ENCODE results near the gene CLEC11A. TPM values are rescaled to one million over a fixed set of nuclear protein-coding genes. Genes with fewer than 3 reads are reported as not detected.

CLEC11A gene, protein sequence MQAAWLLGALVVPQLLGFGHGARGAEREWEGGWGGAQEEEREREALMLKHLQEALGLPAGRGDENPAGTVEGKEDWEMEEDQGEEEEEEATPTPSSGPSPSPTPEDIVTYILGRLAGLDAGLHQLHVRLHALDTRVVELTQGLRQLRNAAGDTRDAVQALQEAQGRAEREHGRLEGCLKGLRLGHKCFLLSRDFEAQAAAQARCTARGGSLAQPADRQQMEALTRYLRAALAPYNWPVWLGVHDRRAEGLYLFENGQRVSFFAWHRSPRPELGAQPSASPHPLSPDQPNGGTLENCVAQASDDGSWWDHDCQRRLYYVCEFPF
- total RNA-seq (10 to 100 TPM in 1 of 10 donors, 1 to 10 TPM in 9; 2.3 to 11.9 (median 3.8) TPM), polyA plus RNA-seq (10 to 100 TPM in 1 of 2 donors, 1 to 10 TPM in 1; 5.6 to 12.9 TPM)
- long read RNA-seq, donor 1, partial matches to known transcripts, result 2 of 5 reads
- long read RNA-seq, donor 1, other reads (novel, unspliced or antisense), result 0 of 5 reads
- long read RNA-seq, donor 2, partial matches to known transcripts, result 1 of 6 reads
- long read RNA-seq, donor 2, other reads (novel, unspliced or antisense), result 3 of 6 reads
- long read RNA-seq, donor 3, partial matches to known transcripts, result 1 of 6 reads
- long read RNA-seq, donor 3, other reads (novel, unspliced or antisense), result 1 of 6 reads

DNA sequence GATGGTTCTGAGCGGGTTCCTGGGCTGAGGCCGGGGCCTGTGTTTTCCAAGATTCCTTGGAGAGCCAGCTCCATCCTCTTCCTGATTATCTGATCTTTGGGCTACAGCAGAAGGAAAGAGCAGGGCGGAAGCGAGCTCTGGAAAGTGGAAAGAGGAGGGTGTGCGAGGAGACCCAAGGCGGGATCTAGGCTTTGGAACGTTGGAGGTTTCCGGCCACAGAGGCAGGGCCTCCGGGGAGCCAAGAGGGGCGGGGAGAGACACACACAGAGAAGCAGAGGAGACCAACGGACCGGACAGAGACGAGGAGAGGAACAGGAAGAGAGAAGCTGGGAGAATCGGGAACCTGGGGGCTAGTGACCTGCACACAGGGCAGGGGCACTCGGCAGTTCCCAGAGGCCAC is at the start of gene CLEC11A:
Gene CLEC11A, plus strand, starts transcription at position 296 of the 400 bp plus-strand sequence. CDS start 162 bp downstream, outside the sequence.
- H3K27ac ChIP-seq, result peak within 1 kb of the TSS; percentile 46 to 79 (median 72)
- H3K9me3 ChIP-seq, result no peaks in the 10 kb centered on the region
- H3K4me1 ChIP-seq, result peaks cover 3 to 40% (median 24%) of the 10 kb centered on the region in 9 donors
- H3K27me3 ChIP-seq, result peaks cover 0 to 93% (median 71%) of the 10 kb centered on the region in 7 donors
- peak within 1 kb of the TSS in 9 of 10 donors; percentile 58 to 64 (median 60) for H3K4me3 ChIP-seq
- intact Hi-C loops (cut with DNase I), result no loop called here
- TF ChIP-seq, protein P1, sequence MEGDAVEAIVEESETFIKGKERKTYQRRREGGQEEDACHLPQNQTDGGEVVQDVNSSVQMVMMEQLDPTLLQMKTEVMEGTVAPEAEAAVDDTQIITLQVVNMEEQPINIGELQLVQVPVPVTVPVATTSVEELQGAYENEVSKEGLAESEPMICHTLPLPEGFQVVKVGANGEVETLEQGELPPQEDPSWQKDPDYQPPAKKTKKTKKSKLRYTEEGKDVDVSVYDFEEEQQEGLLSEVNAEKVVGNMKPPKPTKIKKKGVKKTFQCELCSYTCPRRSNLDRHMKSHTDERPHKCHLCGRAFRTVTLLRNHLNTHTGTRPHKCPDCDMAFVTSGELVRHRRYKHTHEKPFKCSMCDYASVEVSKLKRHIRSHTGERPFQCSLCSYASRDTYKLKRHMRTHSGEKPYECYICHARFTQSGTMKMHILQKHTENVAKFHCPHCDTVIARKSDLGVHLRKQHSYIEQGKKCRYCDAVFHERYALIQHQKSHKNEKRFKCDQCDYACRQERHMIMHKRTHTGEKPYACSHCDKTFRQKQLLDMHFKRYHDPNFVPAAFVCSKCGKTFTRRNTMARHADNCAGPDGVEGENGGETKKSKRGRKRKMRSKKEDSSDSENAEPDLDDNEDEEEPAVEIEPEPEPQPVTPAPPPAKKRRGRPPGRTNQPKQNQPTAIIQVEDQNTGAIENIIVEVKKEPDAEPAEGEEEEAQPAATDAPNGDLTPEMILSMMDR (IDR thresholded peaks at IDR 0.05), result no peak
- DNase-seq (peak; percentile 68 to 79), ATAC-seq (peak in 6 of 8 donors; percentile 7 to 45 (median 25))
- H3K36me3 ChIP-seq, result no peaks in the 10 kb centered on the region
- 11 to 17% methylated on average over 15 of the region's 15 CpGs for WGBS, 2 donors

DNA sequence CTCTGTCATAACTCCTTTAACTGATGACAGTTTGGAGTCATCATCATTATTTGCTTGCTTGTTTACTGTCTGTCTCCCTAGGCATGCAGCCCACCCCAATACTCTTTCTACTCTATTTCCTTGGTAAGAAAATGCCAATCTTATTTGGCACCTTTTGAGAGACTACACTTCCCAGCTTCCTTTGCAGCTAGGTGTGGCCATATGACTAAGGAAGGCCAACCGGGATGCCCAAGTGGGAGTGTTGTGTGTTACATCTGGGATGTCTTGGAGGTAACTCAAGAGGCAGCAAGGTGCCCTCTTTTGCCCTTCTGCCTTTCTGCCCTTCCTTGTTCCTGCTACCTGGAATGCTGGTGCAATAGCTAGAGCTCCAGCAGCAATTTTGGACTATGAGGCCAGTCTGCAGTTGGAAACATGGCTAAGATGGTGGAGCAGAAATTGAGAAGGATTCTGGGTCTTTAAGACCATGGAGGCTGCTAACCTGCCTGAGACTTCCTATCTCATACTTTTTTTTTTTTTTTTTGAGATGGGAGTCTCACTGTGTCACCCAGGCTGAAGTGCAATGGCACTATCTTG is 46.5 kb upstream of the CLEC11A start:
- ATAC-seq (no peak), DNase-seq (no peak)
- intact Hi-C loops (cut with DNase I), result no loop called here
- Histone ChIP-seq H3K36me3 (no peaks in the 10 kb centered on the region), H3K27ac (no peak overlapping the region), H3K27me3 (peaks cover 0 to 76% (median 64%) of the 10 kb centered on the region in 7 donors), H3K9me3 (peaks cover 0 to 9% (median 0%) of the 10 kb centered on the region in 11 donors), H3K4me1 (peaks cover 0 to 7% (median 0%) of the 10 kb centered on the region in 9 donors), H3K4me3 (no peak overlapping the region)
- TF ChIP-seq, protein P1 (IDR thresholded peaks at IDR 0.05), result no peak
- WGBS, 2 donors, result 58 to 69% methylated on average over 1 of the region's 1 CpG

DNA sequence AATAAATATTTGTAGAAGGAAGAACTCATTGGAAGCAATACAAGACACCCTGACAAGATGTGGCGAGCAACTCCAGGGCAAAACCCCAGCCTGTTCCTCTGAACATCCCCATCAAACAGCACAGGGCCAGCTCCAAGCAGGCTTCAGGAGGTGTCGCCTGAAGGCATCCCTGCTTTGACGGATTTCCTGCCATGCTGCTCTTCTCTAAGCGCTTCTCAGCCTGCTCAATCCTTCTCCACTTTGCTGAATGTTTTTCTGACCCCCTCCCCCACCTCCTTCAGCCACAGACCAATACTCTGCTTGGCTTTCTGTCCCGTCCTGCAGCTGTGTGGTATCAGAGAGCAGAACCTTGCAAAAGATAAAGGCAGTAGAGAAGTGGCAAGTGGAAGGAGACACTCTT is 45.5 kb upstream of the CLEC11A start:
- Histone ChIP-seq H3K27ac (no peak overlapping the region), H3K4me1 (peaks cover 0 to 7% (median 0%) of the 10 kb centered on the region in 9 donors), H3K4me3 (no peak overlapping the region), H3K9me3 (peaks cover 0 to 9% (median 0%) of the 10 kb centered on the region in 11 donors), H3K27me3 (peaks cover 0 to 77% (median 61%) of the 10 kb centered on the region in 7 donors), H3K36me3 (no peaks in the 10 kb centered on the region)
- TF ChIP-seq, protein P1 (IDR thresholded peaks at IDR 0.05), result no peak
- DNase-seq, result no peak
- WGBS, 2 donors, result 37 to 60% methylated on average over 5 of the region's 5 CpGs
- intact Hi-C loops (cut with DNase I), result no loop called here
- ATAC-seq, result no peak

DNA sequence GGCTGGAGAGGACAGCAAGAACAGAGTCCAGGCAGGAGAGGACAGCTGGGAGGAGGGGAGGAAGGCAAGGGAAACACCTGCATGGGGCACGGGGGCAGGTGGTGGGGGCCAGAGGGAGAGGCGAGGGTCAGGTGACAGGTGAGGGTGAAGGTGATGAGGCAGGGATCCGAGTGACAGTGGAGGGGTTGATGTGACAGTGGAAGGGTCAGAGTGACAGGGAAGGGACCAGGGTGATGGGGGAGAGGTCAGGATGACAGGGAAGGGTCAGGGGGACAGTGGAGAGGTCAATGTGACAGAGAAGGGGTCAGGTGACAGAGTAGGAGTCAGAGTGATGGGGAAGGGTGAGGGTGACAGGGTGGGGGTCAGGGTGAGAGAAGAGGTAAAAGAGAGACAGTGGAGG is 44.8 kb upstream of the CLEC11A start:
- Histone ChIP-seq H3K9me3 (peaks cover 0 to 9% (median 0%) of the 10 kb centered on the region in 11 donors), H3K36me3 (no peaks in the 10 kb centered on the region), H3K27me3 (peaks cover 0 to 76% (median 54%) of the 10 kb centered on the region in 7 donors), H3K4me1 (peaks cover 0 to 7% (median 0%) of the 10 kb centered on the region in 9 donors), H3K27ac (no peak overlapping the region), H3K4me3 (no peak overlapping the region)
- intact Hi-C loops (cut with DNase I), result no loop called here
- TF ChIP-seq, protein P1 (IDR thresholded peaks at IDR 0.05), result no peak
- DNase-seq (no peak), ATAC-seq (no peak)
- WGBS, 2 donors, result 46 to 59% methylated on average over 3 of the region's 3 CpGs
